ENCODE measurements around the gene CISD1.

Gene CISD1

DNA sequence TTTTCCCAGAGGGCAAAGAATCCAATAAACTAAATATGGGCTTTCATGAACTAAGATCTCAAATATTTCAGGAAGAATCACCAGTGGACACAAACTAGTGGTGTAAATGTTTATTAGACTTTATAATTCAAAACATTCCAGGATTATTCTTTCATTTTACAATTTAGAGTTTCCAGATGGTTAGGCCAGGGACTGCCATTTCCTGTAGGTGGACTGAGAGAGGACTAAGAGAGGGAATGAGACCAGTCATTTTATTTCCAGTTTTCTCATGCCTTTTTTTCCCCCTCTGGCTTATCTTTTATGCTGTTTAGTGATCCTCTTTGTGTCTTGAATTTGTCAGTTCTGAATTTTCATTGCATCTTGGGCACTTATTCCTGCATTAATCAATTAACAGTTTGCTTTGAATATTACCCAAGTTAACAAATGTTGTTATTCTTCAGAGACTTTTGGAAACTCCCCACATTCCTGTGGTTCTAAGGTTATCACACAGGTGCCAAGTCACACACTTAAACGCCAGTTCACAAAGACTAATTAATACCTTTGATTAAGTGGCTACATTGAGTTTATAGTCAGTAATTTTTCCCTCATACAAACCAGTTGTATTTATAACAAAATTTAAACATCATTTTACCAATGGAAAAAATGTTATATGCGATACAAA, 12.3 kb downstream of the CISD1 start:
- TF ChIP-seq GATA2 (IDR thresholded peaks at IDR 0.05; ENCODE audit: low read depth, low read length) (no peak), GATA3 (IDR thresholded peaks at IDR 0.05; ENCODE audit: low read depth, low read length) (no peak)

GRCh38 chr10:58282615-58283014, 13.7 kb downstream of the CISD1 start:
- TF ChIP-seq GATA2 (IDR thresholded peaks at IDR 0.05; ENCODE audit: low read depth, low read length) (no peak), GATA3 (IDR thresholded peaks at IDR 0.05; ENCODE audit: low read depth, low read length) (no peak)

GRCh38 chr10:58291538-58292174, 22.7 kb downstream of the CISD1 start:
- TF ChIP-seq GATA2 (IDR thresholded peaks at IDR 0.05; ENCODE audit: low read depth, low read length) (no peak), GATA3 (IDR thresholded peaks at IDR 0.05; ENCODE audit: low read depth, low read length) (no peak)

GRCh38 chr10:58293989-58294388, 25.0 kb downstream of the CISD1 start:
- no peak for TF ChIP-seq GATA3 (IDR thresholded peaks at IDR 0.05; ENCODE audit: low read depth, low read length)
- TF ChIP-seq GATA2 (IDR thresholded peaks at IDR 0.05; ENCODE audit: low read depth, low read length): no peak

DNA sequence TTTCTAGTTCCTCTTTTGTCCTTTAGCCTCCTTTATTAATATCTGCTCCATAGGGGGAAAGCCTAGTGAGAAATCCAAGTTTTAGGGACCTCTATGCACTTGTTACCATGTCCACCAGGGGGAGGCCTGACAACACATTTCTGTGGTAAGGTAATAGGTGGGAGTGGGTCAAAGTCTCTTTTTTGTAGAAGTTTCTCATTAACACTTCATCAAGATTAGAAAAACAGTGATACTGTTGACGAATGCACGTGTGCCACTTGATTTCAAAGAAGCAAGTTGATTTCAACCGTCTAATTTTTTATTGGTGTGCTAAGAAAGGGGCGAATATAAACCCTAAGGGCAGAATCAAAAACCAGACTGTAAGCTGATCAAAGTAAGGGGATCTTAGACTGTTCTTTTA, 30.6 kb downstream of the CISD1 start:
- TF ChIP-seq GATA2 (IDR thresholded peaks at IDR 0.05; ENCODE audit: low read depth, low read length): no peak
- no peak for TF ChIP-seq GATA3 (IDR thresholded peaks at IDR 0.05; ENCODE audit: low read depth, low read length)

DNA sequence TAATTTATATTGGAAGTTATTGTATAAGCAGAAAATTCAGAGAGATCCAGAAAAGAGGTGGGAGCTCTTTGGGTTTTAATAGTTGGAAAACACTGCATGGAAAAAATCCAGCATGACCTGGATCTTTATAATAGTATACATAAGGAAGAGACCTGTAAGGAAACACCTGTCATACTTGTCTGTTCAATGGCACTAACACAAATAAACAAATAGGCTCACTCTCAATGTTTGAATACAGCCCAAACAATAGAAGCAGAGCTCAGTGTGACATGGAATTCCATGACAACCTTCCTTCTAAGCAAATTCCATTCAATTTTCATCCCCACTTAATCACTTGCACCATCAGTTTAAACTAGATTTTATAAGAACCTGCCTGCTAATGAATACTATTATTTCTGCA, 31.7 kb downstream of the CISD1 start:
- TF ChIP-seq GATA3 (IDR thresholded peaks at IDR 0.05; ENCODE audit: low read depth, low read length): no peak
- no peak for TF ChIP-seq GATA2 (IDR thresholded peaks at IDR 0.05; ENCODE audit: low read depth, low read length)

DNA sequence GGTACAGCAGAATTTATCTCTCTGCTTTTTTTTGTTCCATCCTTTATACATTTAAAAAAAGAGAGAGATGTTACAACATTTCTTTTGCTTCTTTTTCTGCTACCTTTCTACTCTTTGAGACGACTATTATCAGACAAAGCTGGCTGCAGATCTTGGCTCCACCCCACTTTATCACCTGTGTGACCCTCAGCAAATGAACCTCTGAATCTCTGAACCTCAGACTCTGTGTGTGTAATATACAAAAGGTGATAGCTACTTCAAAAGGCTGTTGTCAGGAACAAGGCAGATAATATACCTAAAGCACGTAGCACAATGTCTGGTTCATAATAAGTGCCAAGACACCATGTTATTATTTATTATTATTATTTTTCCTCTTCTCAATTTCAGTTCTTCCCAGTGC, 33.3 kb downstream of the CISD1 start:
- TF ChIP-seq GATA3 (IDR thresholded peaks at IDR 0.05; ENCODE audit: low read depth, low read length): no peak
- TF ChIP-seq GATA2 (IDR thresholded peaks at IDR 0.05; ENCODE audit: low read depth, low read length): no peak

GRCh38 chr10:58304099-58304633, 35.2 kb downstream of the CISD1 start:
- TF ChIP-seq GATA2 (IDR thresholded peaks at IDR 0.05; ENCODE audit: low read depth, low read length) (no peak), GATA3 (IDR thresholded peaks at IDR 0.05; ENCODE audit: low read depth, low read length) (no peak)

DNA sequence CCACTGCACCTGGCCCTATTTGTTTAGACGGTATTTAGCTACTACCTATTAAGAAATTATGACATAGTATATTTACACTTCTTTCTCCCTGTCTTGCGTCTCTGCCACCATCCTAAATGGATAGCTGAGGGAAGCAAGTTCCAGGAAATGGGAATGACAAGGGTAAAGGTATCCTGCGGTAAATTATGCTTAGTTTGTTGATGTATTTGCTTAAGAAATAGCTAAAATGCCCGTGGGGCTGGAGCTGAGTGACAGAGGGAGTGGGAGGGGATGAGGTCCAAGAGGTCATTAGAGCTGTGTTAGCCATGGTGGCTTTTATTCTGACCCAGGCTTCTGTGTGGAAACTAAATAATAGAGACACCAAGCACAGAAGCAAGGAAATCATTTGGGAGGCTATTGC, 36.9 kb downstream of the CISD1 start:
- TF ChIP-seq GATA3 (IDR thresholded peaks at IDR 0.05; ENCODE audit: low read depth, low read length) (no peak), GATA2 (IDR thresholded peaks at IDR 0.05; ENCODE audit: low read depth, low read length) (no peak)

- TF ChIP-seq GATA3 (IDR thresholded peaks at IDR 0.05; ENCODE audit: low read depth, low read length): no peak
- no peak for TF ChIP-seq GATA2 (IDR thresholded peaks at IDR 0.05; ENCODE audit: low read depth, low read length)
Observed at GRCh38 chr10:58307676-58308075, 38.7 kb downstream of the CISD1 start.

DNA sequence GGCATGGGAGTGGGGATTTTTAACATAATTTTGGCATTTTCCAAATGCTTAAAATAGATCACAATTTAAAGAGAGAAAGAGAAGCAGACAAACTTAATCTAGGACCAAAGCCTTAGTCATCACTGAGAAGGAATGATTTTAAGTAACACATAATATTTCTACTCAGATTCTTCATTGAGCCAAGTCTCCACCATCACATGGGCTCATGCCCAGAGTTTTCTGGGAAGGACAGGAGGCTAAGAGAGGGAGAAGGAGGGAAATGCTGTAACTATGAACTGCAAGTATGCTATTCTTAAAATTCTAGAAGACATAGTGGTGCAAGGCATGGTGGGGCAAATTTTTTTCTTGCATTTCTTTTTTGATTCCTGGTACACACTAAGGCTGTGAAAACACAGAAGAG, 42.1 kb downstream of the CISD1 start:
- no peak for TF ChIP-seq GATA3 (IDR thresholded peaks at IDR 0.05; ENCODE audit: low read depth, low read length)
- TF ChIP-seq GATA2 (IDR thresholded peaks at IDR 0.05; ENCODE audit: low read depth, low read length): no peak

DNA sequence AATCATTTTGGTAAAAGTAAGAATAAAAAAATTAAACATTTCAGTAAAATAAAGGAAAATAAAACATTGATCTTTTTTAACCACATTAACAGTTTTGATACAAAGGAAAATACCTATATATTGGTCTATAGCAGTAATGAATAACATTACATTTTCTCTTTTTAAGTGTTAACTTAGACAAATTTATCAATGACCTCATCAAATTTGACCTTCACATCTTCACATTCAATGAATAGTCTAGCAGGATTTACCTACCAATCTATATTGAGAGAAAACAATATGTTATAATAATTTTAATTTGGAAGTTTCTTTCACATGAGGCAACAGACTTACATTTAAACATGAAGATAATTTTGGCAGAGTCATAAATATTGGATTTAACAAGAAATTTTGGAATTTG, 47.9 kb downstream of the CISD1 start:
- no peak for TF ChIP-seq GATA2 (IDR thresholded peaks at IDR 0.05; ENCODE audit: low read depth, low read length)
- TF ChIP-seq GATA3 (IDR thresholded peaks at IDR 0.05; ENCODE audit: low read depth, low read length): no peak

DNA sequence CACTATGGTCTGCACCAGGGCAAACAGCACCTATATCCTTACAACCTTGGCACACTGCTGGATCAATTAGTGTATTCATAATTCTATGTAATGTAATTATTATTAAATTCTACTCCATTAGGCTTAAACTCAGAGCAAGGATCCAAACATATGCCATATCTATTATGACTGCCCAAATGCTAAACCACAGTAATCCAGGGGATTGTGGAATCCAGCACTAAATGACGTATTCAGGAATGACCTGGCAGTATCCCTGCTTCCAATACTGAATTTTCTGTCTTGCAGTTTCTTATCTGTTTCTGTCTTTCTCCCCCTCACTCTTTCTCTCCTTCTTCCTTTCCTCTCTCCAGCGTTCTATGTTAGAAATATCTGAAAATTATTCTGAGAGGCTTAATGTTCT, 49.4 kb downstream of the CISD1 start:
- TF ChIP-seq GATA3 (IDR thresholded peaks at IDR 0.05; ENCODE audit: low read depth, low read length): no peak
- no peak for TF ChIP-seq GATA2 (IDR thresholded peaks at IDR 0.05; ENCODE audit: low read depth, low read length)

GRCh38 chr10:58319599-58319998, 50.6 kb downstream of the CISD1 start:
- TF ChIP-seq GATA3 (IDR thresholded peaks at IDR 0.05; ENCODE audit: low read depth, low read length) (no peak), GATA2 (IDR thresholded peaks at IDR 0.05; ENCODE audit: low read depth, low read length) (no peak)

GRCh38 chr10:58320351-58321049, 51.5 kb downstream of the CISD1 start:
- no peak for TF ChIP-seq GATA2 (IDR thresholded peaks at IDR 0.05; ENCODE audit: low read depth, low read length)
- TF ChIP-seq GATA3 (IDR thresholded peaks at IDR 0.05; ENCODE audit: low read depth, low read length): no peak

All from SH-SY5Y (cell line).